PC-3 (cell line): ENCODE data around the gene RAB22A. TPM values are rescaled to one million over a fixed set of nuclear protein-coding genes. Genes with fewer than 3 reads are reported as not detected.
A peak's percentile ranks its signal among the peaks of the same experiment; 100 is the strongest.

Experiments used
- ATAC-seq: fragments of 200-7000 bp; cut with Tn5 transposase; 2 replicates; pipeline ENCODE4 v1.9.1; 2020; ENCODE audit warnings: mild to moderate bottlenecking, moderate library complexity
- BruUV-seq: library from RNA; stranded (reverse); fragments of 400-500 nt; replicated peaks from 2 replicates; lab custom pipeline; 2021; lab: Mats Ljungman, UMichigan
- CTCF ChIA-PET: fragments of 300-600 bp; sonication (Branson Sonifier 250); formaldehyde crosslinking; loops from one replicate; lab custom pipeline; 2022; ENCODE audit warnings: antibody characterized with exemption; lab: Charles Lee
- POLR2A ChIA-PET: fragments of 300-600 bp; sonication (Branson Sonifier 250); formaldehyde crosslinking; loops from one replicate; lab custom pipeline; 2022; ENCODE audit warnings: antibody characterized with exemption; ENCODE audit not compliant: unreplicated experiment; lab: Charles Lee
- DNase-seq: peaks from one replicate; pipeline ENCODE4 v3.0.0-alpha.2; 2015
- H2AFZ ChIP-seq: fragments of 300-600 bp; sonication (generic); 2 replicates; pipeline ENCODE4 v1.6.0; 2016; ENCODE audit warnings: antibody characterized with exemption, low read length
- H3F3A ChIP-seq: fragments of 300-600 bp; sonication (generic); one replicate; pipeline ENCODE4 v1.6.0; 2017; ENCODE audit warnings: antibody characterized with exemption, low read length, control low read depth, mild to moderate bottlenecking; ENCODE audit not compliant: unreplicated experiment
- H3K27ac ChIP-seq: fragments of 300-600 bp; sonication (generic); 2 replicates; pipeline ENCODE4 v1.5.1; 2016; ENCODE audit warnings: mild to moderate bottlenecking, low read length
- H3K27me3 ChIP-seq: fragments of 300-600 bp; sonication (generic); 2 replicates; pipeline ENCODE4 v1.6.1; 2016; ENCODE audit warnings: low read length, mixed read lengths
- H3K36me3 ChIP-seq: fragments of 300-600 bp; sonication (generic); 2 replicates; pipeline ENCODE4 v1.6.1; 2016; ENCODE audit warnings: low read depth, mixed run types, low read length, mixed read lengths
- H3K4me1 ChIP-seq: fragments of 300-600 bp; sonication (generic); 2 replicates; pipeline ENCODE4 v1.5.1; 2016; ENCODE audit warnings: low read length; ENCODE audit not compliant: insufficient read depth
- H3K4me2 ChIP-seq: fragments of 300-600 bp; sonication (generic); 2 replicates; pipeline ENCODE4 v1.6.0; 2016; ENCODE audit warnings: low read length
- H3K4me3 ChIP-seq: fragments of 300-600 bp; sonication (generic); 2 replicates; pipeline ENCODE4 v1.5.1; 2016; ENCODE audit warnings: mild to moderate bottlenecking, low read length, mixed read lengths
- H3K79me2 ChIP-seq: fragments of 300-600 bp; sonication (generic); 2 replicates; pipeline ENCODE4 v1.6.1; 2017; ENCODE audit warnings: low read length, mixed read lengths
- H3K9ac ChIP-seq: fragments of 300-600 bp; sonication (generic); 2 replicates; pipeline ENCODE4 v1.6.0; 2016; ENCODE audit warnings: mild to moderate bottlenecking, low read length
- H3K9me2 ChIP-seq: fragments of 300-600 bp; sonication (generic); replicated peaks from 2 replicates; pipeline ENCODE4 v1.6.1; 2016; ENCODE audit warnings: mixed run types, low read length, mixed read lengths
- H3K9me3 ChIP-seq: fragments of 300-600 bp; sonication (generic); 2 replicates; pipeline ENCODE4 v1.6.1; 2016; ENCODE audit warnings: low read length, mixed read lengths
- H4K20me1 ChIP-seq: fragments of 300-600 bp; sonication (generic); 2 replicates; pipeline ENCODE4 v1.6.1; 2016; ENCODE audit warnings: low read length, mixed read lengths
- CTCF ChIP-seq: fragments of 300-600 bp; sonication (generic); conservative IDR thresholded peaks from 2 replicates; pipeline ENCODE4 v1.5.1; 2017; ENCODE audit warnings: antibody characterized with exemption, low read depth, mild to moderate bottlenecking, low read length
- EZH2 ChIP-seq: fragments of 300-600 bp; sonication (generic); IDR thresholded peaks from one replicate; pipeline ENCODE4 v1.6.1; 2017; ENCODE audit warnings: antibody characterized with exemption, mild to moderate bottlenecking, low read length; ENCODE audit not compliant: unreplicated experiment
- EZH2phosphoT487 ChIP-seq: fragments of 300-600 bp; sonication (generic); IDR thresholded peaks from 2 replicates; pipeline ENCODE4 v1.6.1; 2018; ENCODE audit warnings: mild to moderate bottlenecking, antibody characterized with exemption, low read length, borderline replicate concordance
- intact Hi-C: fragments of 100-400 bp; cut with micrococcal nuclease; formaldehyde crosslinking; loops from 2 replicates; pipeline ENCODE4 v1.9.0; 2023
- total RNA-seq: library from RNA; depleted of rRNA; stranded (reverse); fragments of >200 nt; gene quantifications from 2 replicates; pipeline ENCODE4 v1.2.3, GENCODE V29; 2014

Gene RAB22A
- total RNA-seq, 1 experiment from 2014 or later, result 47.4 TPM

GRCh38 chr20:58342104-58342945, 32.8 kb downstream of the RAB22A start:
- H3K9me2 ChIP-seq, result no peaks in the 10 kb centered on the region
- H3K79me2 ChIP-seq, result peaks cover 64% of the 10 kb centered on the region
- BruUV-seq, result no TSS peak
- no peaks in the 10 kb centered on the region for H3K27me3 ChIP-seq
- TF ChIP-seq EZH2phosphoT487, result no peak
- TF ChIP-seq CTCF, result no peak
- no peak for TF ChIP-seq EZH2
- CTCF ChIA-PET, result interaction anchor here (0.7 kb wide), 1 partner anchor 105 kb away, joined by 6 read pairs; no protein-coding TSS in a partner anchor
- peaks cover 31% of the 10 kb centered on the region for H3K36me3 ChIP-seq
- H3K4me2 ChIP-seq, result peak overlapping the region; percentile 68
- peak; percentile 78 for ATAC-seq
- DNase-seq, result peak; percentile 97
- no peak overlapping the region for H2AFZ ChIP-seq
- peak overlapping the region; percentile 28 for H3K9ac ChIP-seq
- peak overlapping the region; percentile 34 for H3K4me3 ChIP-seq
- peaks cover 57% of the 10 kb centered on the region for H3K4me1 ChIP-seq
- intact Hi-C loops, result loop anchor here (1.0 to 5.0 kb wide), 2 partner anchors 90 to 105 kb away; no protein-coding TSS in a partner anchor
- H4K20me1 ChIP-seq, result no peaks in the 10 kb centered on the region
- H3K9me3 ChIP-seq, result no peaks in the 10 kb centered on the region
- POLR2A ChIA-PET, result interaction anchor here (0.6 to 0.7 kb wide), 2 partner anchors 46 to 679 kb away, joined by 5 to 10 read pairs; no protein-coding TSS in a partner anchor
- peak overlapping the region; percentile 87 for H3K27ac ChIP-seq
- peaks cover 17% of the 10 kb centered on the region for H3F3A ChIP-seq

GRCh38 chr20:58344741-58345140, 35.2 kb downstream of the RAB22A start:
- ChIA-PET CTCF (no interaction called here), POLR2A (interaction anchor here (0.6 kb wide), 1 partner anchor 44 kb away, joined by 3 read pairs; the partner anchor contains the start of gene VAPB)

More at GRCh38 chr20:58344741-58345140, 35.2 kb downstream of the RAB22A start:
- ATAC-seq (peak; percentile 28), DNase-seq (peak; percentile 70)
- Histone ChIP-seq H2AFZ (no peak overlapping the region), H3K4me3 (no peak overlapping the region), H3K79me2 (peaks cover 43% of the 10 kb centered on the region), H3K27me3 (no peaks in the 10 kb centered on the region), H3K9me2 (no peaks in the 10 kb centered on the region), H3F3A (peaks cover 17% of the 10 kb centered on the region), H3K36me3 (peaks cover 31% of the 10 kb centered on the region), H3K4me2 (peak overlapping the region; percentile 3; the same call in 1 of the 2 replicates), H4K20me1 (no peaks in the 10 kb centered on the region), H3K4me1 (peaks cover 65% of the 10 kb centered on the region), H3K27ac (no peak overlapping the region), H3K9me3 (no peaks in the 10 kb centered on the region), H3K9ac (no peak overlapping the region)
- intact Hi-C loops, result loop anchor here (5.0 kb wide), 1 partner anchor 107 kb away; no protein-coding TSS in a partner anchor
- TF ChIP-seq CTCF (no peak), EZH2phosphoT487 (no peak), EZH2 (no peak)
- no TSS peak for BruUV-seq
